Brain microvascular endothelial cell (primary cell): Measurements from ENCODE around the gene NOTCH4.
A peak's percentile ranks its signal among the peaks of the same experiment; 100 is the strongest.
"Not testable (repeated sequence)": the region's sequence is repeated elsewhere in the genome, so short reads cannot be mapped to it uniquely, and the experiment has no call there.

Experiments used
- DNase-seq: peaks from one replicate; pipeline ENCODE4 v3.0.0-alpha.2; 2020
- H3K27ac ChIP-seq: fragments of 250-450 bp; sonication (Bioruptor Pico); 2 replicates; pipeline ENCODE4 v1.5.1; 2020; ENCODE audit warnings: mild to moderate bottlenecking, moderate library complexity
- H3K27me3 ChIP-seq: fragments of 250-450 bp; sonication (Bioruptor Pico); replicated peaks from 2 replicates; pipeline ENCODE4 v1.5.1; 2020; ENCODE audit warnings: mild to moderate bottlenecking
- H3K36me3 ChIP-seq: fragments of 250-450 bp; sonication (Bioruptor Pico); replicated peaks from 2 replicates; pipeline ENCODE4 v1.5.1; 2020; ENCODE audit warnings: mild to moderate bottlenecking
- H3K4me3 ChIP-seq: 2 replicates; pipeline ENCODE4 v1.5.1; 2011; ENCODE audit warnings: low read depth, mild to moderate bottlenecking, control low read depth, low read length, moderate library complexity
- in situ Hi-C: cut with HindIII; loops from 2 replicates; pipeline ENCODE4 v1.10.0; 2017; ENCODE audit warnings: low sequenced_read_pairs, low pct_ligation_motif_present
- TF ChIP-seq, protein P1 (sequence below): IDR thresholded peaks from 2 replicates; pipeline ENCODE4 v1.5.1; 2011; ENCODE audit warnings: low read depth, mild to moderate bottlenecking, moderate library complexity, low read length, control low read depth, inconsistent platforms; ENCODE audit errors: missing control alignments

NOTCH4 gene

DNA sequence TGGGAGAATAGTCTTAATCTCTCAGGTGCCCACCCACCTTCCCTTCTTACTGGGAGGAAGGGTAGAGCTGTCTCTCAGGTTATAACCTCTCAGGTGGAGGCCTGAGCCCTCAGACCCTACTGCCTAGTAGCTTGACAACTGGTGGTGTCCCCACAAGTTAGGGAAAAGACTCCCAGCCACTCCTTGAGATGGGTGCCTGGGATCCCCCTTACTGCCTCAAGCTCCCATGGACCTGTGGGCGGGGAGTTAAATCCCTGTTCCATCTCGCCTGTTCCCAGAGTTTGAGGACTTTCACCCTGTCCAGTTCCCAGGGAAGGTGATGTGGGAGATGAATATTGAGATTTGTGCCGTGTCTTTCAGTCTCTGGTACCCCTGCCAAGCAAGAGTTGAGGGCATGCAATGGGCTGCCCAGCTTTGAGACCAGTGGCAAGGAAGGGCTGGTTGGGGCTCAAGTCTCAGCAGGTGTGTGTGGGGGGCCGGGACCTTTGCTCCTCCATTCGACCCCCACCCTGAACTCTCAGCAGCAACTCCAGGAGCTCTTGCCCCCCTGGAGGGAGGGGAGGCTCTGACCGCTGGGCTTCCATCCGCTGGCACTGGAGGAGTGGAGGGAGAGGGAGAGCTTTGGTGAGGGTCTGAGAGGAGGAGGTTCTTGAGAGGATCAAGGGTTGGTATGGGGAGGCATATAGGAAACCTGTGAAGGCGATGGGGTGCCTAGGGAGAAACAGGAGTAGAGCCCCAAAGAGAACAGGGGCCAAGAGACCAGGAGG, 32.8 kb downstream of the NOTCH4 start:
- in situ Hi-C loops = no loop called here
- Histone ChIP-seq H3K36me3 (peaks cover 18% of the 10 kb centered on the region), H3K27ac (no peak overlapping the region), H3K4me3 (no peak overlapping the region), H3K27me3 (no peaks in the 10 kb centered on the region)
- TF ChIP-seq, protein P1, sequence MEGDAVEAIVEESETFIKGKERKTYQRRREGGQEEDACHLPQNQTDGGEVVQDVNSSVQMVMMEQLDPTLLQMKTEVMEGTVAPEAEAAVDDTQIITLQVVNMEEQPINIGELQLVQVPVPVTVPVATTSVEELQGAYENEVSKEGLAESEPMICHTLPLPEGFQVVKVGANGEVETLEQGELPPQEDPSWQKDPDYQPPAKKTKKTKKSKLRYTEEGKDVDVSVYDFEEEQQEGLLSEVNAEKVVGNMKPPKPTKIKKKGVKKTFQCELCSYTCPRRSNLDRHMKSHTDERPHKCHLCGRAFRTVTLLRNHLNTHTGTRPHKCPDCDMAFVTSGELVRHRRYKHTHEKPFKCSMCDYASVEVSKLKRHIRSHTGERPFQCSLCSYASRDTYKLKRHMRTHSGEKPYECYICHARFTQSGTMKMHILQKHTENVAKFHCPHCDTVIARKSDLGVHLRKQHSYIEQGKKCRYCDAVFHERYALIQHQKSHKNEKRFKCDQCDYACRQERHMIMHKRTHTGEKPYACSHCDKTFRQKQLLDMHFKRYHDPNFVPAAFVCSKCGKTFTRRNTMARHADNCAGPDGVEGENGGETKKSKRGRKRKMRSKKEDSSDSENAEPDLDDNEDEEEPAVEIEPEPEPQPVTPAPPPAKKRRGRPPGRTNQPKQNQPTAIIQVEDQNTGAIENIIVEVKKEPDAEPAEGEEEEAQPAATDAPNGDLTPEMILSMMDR = no peak
- DNase-seq = no peak

DNA sequence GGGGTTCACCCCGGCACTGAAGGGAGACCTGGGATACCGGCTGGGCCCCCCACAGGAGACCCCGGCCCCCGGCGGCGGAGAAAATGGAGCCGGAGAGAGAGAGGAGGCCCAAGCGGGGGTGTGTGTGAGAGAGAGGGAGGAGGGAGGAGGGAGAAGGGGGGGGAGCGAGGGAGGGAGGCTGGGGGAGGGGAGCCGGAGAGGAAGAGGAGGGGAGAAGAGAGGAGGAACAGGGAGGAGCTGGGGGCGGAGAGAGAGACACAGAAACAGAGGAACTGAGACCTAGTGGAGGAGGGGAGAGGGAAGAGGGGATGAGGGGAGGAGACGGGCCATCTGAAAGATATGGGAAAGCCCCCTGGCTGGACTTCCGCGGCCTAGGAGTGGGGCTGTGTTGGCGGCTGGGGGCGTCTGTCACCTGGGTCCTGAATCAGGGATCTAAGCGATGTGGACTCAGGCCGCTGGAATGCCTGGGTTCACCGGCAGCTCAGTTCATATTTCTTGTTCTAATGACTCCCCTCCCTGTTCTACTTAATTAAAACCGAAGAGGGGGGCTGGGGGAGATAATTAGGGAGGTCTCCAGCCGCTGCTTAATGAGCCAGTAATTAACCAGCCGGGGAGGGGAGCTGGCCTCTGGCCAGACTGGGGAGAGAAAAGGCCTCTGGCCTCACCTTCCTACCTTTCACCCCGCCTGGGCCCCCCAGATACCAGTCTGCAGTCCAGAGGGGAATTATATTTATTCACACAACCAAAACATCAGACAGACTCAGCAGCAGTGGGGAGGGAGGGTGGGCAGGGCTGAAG, 33.6 kb downstream of the NOTCH4 start, which contains the start of gene PBX2:
Gene PBX2 (minus strand): TSS at position 149 of the 798 bp plus-strand sequence. CDS start 287 bp downstream, outside the sequence.
- Histone ChIP-seq H3K4me3 (peak within 1 kb of the TSS; percentile 67), H3K36me3 (peaks cover 21% of the 10 kb centered on the region), H3K27ac (peak within 1 kb of the TSS; percentile 65), H3K27me3 (no peaks in the 10 kb centered on the region)
- TF ChIP-seq, protein P1 = no peak
- in situ Hi-C loops = no loop called here
- DNase-seq = peak; percentile 86

DNA sequence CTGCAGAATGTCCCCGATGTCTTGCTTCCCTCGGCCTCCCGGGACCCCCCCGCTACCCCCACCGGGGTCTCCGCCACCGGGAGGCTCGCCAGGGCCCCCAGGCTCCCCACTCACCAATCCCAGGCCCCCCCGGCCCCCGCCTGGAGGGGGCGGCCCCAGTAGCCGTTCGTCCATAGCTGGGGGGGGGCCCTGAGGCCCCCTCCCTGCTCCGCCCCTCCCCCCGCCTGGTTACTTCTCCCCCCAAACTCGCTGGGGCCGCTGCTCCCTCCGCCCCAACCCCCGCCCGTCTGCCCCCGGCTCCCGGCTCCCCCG, 34.2 kb downstream of the NOTCH4 start:
- in situ Hi-C loops = loop anchor here (10.0 kb wide), 1 partner anchor 65 kb away; the partner anchor contains the start of gene ATF6B
- Histone ChIP-seq H3K27me3 (no peaks in the 10 kb centered on the region), H3K36me3 (peaks cover 21% of the 10 kb centered on the region), H3K4me3 (peak overlapping the region; percentile 67), H3K27ac (peak overlapping the region; percentile 65)
- TF ChIP-seq, protein P1 = no peak
- DNase-seq = no peak

DNA sequence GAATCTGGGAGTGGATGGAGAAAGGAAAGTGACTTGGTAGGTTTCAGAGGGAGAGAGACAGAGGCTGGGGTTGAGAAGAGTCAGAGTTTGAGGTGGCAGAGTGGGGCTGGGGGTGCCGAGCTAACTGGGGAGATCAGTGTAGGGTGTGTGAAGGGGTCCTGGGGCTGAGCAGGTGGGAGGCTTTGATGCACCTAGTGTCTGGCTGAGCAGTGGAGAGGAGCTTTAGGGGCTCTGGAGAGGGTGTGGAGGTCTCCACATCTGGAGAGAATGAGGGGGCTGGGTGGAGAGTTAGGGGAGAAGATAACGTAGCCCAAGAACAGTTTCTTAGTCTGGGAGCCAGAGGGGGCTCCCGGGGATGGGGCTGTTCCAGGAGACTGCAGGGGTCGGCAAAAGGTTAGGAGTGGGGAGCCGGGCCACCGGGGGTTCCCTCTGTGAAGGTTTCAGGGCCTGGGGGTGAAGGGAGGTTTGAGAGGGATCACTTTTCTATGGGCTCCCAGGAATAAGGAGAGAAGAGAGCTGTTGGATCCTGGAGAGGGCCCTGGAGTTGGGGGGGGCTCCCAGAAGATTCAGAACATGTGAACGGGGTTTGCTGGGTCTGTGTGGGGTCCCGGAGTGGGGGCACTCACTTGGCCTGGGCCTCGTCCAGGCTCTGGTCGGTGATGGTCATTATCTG, 34.7 kb downstream of the NOTCH4 start:
- TF ChIP-seq, protein P1 = no peak
- peak overlapping the region; percentile 67 for H3K4me3 ChIP-seq
- H3K36me3 ChIP-seq = peaks cover 23% of the 10 kb centered on the region
- DNase-seq = no peak
- in situ Hi-C loops = loop anchor here (10.0 kb wide), 1 partner anchor 64 kb away; the partner anchor contains the start of gene ATF6B
- no peaks in the 10 kb centered on the region for H3K27me3 ChIP-seq
- H3K27ac ChIP-seq = peak overlapping the region; percentile 65

DNA sequence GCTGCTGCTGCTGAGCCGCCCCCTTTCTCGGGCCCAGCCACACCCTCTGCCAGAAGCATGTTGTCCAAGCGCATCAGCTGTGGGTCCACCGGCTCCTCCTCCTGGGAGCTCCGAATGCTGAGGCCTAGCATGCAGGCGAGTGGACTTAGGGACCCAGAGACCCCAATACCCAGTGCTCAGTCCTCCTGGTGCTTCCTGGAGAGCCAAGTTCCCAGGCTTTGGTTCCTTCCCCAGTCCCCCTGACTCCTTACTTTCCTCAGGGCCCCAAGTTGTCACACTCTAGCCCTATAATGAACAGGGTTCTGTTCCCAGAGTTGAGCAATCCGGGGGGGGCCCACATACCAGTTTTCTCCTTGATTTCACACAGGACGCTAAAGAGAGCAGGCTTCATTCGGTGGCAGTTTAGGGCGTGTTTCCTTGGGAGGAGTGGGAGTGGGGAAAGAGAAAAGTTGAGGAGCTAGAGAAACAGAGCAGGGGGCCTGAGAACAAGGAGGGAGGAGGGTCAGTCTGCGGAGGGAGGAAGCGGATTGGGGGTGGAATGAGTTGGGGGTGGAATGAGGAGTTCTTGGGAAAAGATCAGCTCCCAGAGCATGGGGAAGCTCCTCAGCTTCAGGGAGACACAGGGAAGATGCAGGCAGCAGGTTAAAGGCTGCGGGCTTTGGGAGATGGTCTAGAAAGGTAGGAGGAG, 35.3 kb downstream of the NOTCH4 start:
- Histone ChIP-seq H3K27ac (peak overlapping the region; percentile 65), H3K36me3 (peaks cover 29% of the 10 kb centered on the region), H3K27me3 (no peaks in the 10 kb centered on the region), H3K4me3 (peak overlapping the region; percentile 67)
- peak; percentile 14 for DNase-seq
- in situ Hi-C loops = loop anchor here (10.0 kb wide), 1 partner anchor 64 kb away; the partner anchor contains the start of gene ATF6B
- TF ChIP-seq, protein P1 = no peak

DNA sequence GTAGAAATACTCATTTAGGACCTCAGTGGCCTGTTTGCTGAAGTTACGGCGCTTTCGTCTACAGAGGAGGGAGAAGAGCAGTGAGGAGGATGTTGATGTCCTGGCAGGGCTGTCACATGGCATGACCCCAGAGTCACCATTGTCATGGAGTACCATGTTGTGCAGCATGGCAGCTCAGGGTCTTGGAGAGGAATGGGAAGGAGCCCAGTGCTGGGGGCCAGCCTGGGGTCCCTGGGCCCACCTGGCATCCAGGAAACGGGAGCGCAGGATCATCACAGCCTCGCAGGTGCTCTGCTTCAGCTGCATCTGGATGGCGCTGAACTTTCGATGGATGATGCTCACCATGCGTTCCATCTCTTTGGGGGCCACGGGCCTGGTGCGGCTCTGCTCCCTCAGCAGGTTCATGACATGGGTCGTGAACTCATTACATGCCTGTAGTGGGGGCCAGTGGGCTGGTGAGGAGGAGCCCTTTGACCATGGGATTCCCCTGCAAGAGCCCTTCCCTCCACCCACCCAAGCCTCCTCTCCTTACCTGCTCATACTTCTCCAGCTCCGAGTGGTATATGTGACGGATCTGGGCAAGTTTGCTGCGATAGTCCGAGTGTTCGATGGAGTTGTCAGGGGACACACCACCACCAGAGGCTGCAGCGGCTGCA, 36.0 kb downstream of the NOTCH4 start:
- H3K36me3 ChIP-seq = peaks cover 36% of the 10 kb centered on the region
- H3K27me3 ChIP-seq, H3K27ac ChIP-seq, DNase-seq: not testable (repeated sequence)
- peak overlapping the region; percentile 27 for H3K4me3 ChIP-seq
- in situ Hi-C loops = loop anchor here (10.0 kb wide), 1 partner anchor 63 kb away; the partner anchor contains the start of gene ATF6B
